GM18507 (cell line): ENCODE measurements around the gene ATP1A1.
A peak's percentile ranks its signal among the peaks of the same experiment; 100 is the strongest.

Experiments
- DNase-seq: peaks from one replicate; pipeline ENCODE4 v3.0.0; 2011; ENCODE audit warnings: low read depth; ENCODE audit not compliant: insufficient read length; ENCODE audit errors: extremely low spot score
- FAIRE-seq: peaks from 2 replicates; lab custom pipeline; 2011; peaks lifted over from hg19 to GRCh38; lab: Jason Lieb, UNC

Gene ATP1A1

GRCh38 chr1:116367256-116367945, 5.6 kb upstream of the ATP1A1 start:
- no peak for DNase-seq
- no peak for FAIRE-seq

DNA sequence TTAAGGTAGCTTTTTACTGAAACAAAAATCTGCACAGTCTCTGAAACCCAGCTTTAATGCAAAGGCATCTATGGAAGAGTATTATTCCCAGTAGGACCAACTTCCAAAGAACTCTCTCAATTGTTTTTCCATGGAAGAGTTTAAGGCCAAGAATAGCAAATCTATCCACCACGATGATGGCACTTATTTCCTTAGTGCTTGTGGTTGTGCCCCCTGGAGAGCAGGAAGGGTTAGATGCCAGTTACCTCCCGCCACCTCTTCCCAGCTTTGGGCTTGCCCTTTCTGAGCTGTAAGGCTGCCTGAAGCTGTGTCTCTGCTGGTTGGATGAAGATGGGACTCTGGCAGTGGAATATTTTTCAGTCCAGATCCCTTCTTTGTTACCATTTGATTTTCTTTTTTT, 4.8 kb upstream of the ATP1A1 start:
- DNase-seq, result no peak
- FAIRE-seq, result no peak

GRCh38 chr1:116370181-116370580, 2.9 kb upstream of the ATP1A1 start:
- DNase-seq (no peak), FAIRE-seq (no peak)

DNA sequence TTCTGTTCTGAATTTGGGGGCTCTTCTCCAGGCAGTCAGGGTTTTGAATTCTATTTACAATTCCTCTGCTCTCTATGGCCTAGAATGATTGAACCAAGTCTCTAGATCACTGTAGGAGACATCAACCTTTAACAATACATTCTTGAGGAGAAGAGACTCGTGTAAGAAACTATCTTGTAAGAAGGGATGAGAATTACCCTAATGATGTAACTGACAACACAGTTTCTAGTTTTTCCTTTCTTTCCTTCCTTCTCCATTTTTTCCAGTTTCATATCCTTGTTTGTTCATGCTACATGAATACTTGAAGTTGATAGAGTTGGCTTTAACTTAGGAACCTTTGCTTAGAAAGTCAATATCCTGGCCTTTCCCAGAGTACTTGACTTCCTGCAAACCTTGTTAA, 1.3 kb upstream of the ATP1A1 start:
- FAIRE-seq, result no peak
- DNase-seq, result no peak

DNA sequence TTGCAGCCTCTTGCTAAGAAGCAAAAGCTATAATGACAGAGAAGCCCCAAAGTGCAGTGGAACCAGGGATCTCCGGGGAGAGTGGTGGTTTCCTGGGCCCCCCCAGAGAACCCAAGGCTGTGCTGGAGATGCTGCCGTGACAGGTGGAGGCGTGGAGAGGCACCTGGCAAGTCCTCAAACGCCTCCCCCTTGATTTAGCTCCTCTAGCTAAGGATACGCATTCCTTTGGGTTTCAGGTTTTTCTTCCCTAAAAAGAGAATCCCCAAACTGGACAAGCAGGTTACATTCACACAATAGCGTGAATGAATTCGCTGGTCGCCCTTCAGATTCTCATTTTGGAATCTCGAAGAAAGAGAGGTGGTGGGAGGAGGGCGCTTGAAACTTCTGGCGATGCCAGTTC, 853 bp upstream of the ATP1A1 start:
- no peak for DNase-seq

GRCh38 chr1:116373431-116374352, 648 bp downstream of the ATP1A1 start:
- peak; percentile 5 for FAIRE-seq
- no peak for DNase-seq

More for the DNA sequence above, 853 bp upstream of the ATP1A1 start:
- FAIRE-seq, result no peak

DNA sequence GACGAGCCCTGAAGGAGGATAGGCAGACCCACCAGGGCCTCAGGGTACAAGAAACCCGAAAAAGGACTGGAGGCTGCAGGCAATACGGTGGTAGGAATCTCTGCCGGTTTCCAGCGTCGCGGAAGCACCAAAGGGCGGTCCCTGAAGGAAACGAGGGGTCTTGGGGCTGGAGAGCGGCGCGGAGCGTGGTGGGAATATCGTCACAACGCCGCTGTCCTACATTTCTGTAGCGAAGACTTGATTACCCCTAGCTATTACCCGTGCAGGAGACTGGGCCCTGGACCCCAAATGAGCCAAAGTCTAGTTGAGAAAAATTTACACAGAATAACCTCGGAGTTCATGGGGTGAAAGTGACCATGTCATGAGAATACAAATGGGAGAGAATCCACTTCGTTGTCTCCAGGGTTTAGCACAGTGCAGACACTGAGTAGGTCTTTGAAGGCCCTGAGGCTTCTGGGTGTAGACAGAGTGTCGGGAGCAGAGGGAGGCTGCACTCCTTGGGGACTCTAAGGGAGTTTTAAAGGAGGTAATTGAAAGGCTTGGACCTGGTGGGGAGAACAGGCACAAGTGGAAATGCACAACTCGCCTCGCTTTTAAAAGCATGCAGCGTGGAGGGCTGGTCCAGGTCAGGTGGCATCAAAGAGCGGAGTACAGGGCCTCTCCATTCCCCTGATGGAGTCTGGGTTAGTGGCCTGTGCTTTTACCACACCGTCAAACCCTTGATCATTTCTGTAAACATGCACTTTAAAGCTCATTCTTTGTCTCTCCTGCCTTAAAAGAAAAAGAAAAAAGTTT, 1.5 kb downstream of the ATP1A1 start:
- FAIRE-seq, result no peak
- no peak for DNase-seq

- FAIRE-seq, result peak; percentile 55
- no peak for DNase-seq
Observed at GRCh38 chr1:116375148-116375886, 2.3 kb downstream of the ATP1A1 start.

GRCh38 chr1:116375887-116376728, 3.1 kb downstream of the ATP1A1 start:
- FAIRE-seq, result peak; percentile 39
- no peak for DNase-seq

DNA sequence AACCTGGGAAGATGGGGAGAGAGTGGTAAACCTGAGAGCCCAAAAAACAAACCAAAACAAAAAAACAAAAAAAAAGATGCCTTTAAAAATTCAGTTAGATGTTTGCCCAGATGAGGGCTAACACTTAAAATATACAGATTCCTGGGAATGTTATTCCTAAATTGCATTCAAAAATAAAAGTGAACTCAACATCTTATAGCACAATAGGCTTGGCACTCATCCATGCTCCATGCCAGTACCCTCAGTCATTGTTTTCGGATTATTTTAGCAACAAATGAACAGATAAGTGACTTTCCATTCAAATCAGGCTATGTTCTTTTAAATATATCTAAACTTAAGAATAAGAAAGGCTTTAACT, 3.7 kb downstream of the ATP1A1 start:
- no peak for DNase-seq
- FAIRE-seq, result no peak

DNA sequence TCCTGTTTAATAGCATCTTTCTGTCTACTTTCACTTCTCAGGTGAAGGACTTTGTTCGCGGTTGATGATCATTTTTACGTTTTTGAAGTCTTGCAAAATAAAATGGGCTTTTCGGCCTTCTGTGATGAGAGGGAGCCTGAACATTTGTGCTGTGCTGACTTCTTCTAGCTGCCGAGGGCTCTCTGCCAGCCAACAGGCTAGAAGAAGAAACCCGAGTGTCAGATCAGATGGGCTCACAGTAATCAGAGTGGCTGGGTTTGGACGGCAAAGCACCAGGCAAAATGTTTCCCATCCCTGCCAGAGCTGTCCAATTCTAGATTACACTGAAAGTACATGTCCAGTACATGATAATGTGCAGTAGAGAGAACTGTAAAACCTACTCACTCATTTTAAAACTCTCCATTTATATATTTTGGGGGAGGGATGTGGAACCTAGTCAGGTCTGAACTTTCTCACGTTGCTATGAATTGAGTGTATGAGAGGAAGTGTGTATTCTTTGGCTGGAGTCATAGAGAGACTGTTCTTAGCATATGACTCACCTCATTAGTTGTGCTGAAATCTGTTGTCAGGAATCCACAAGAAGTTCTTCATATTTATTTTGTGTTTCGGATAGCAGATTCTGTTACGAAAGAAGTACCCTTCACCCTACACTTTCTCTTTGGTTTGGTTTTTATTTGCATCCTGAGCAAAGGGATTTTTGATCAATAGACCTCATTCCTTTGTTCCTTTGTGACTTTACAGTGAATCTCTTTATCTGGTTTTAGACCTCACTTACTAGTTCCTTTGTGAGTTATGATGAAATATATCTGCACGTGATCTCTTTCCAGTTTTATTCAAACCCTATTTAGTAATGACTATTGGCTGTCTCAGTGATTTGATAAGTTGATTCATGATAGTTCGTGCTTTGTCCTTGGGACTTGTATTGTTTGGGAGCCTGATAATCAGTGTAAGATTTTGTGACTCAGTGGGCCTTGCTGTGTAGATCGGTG, 4.8 kb downstream of the ATP1A1 start:
- FAIRE-seq (peak; percentile 85), DNase-seq (peak; percentile 30)

GRCh38 chr1:116379057-116379630, 6.1 kb downstream of the ATP1A1 start:
- FAIRE-seq (no peak), DNase-seq (no peak)

GRCh38 chr1:116379674-116380498, 6.8 kb downstream of the ATP1A1 start:
- FAIRE-seq (no peak), DNase-seq (no peak)

- DNase-seq, result no peak
- FAIRE-seq, result peak; percentile 26
Observed at GRCh38 chr1:116380499-116381242, 7.6 kb downstream of the ATP1A1 start.

DNA sequence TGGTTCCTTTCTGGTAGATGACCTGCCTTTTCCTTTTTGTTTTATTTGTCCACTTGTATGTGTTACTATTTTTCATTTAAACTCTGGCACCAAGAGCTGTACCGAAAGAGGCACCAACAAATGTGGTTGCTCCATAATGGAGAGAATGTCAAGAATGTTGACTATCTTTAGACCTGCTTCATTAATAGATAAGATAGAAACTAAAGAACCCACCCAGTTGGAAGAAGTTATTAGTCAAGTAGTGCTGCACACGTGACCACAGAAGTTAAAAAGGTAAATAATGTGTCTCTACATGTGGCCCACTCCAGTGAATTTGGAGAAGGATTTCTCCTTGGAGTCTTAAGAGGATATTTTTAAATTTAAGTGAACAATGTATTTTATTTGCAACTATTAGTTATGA, 9.3 kb downstream of the ATP1A1 start:
- no peak for DNase-seq
- FAIRE-seq, result no peak
